Panc1 (cell line): ENCODE results near the gene MEIS1.

Experiments used
- CTCF ChIP-seq: fragments of 450-650 bp; IDR thresholded peaks from 2 replicates; pipeline ENCODE4 v1.5.1; 2017; ENCODE audit warnings: mild to moderate bottlenecking
- POLR2AphosphoS5 ChIP-seq: IDR thresholded peaks from 2 replicates; pipeline ENCODE4 v1.6.1; 2012; ENCODE audit warnings: mild to moderate bottlenecking, low read depth, low read length, moderate library complexity
- TCF7L2 ChIP-seq: IDR thresholded peaks from 2 replicates; pipeline ENCODE4 v1.6.1; 2011; ENCODE audit warnings: mild to moderate bottlenecking, low read depth, low read length, inconsistent platforms

GRCh38 chr2:66579186-66580126 lies 144.5 kb downstream of the MEIS1 start:
- TF ChIP-seq CTCF (no peak), TCF7L2 (no peak), POLR2AphosphoS5 (no peak)
